Measurements from ENCODE around the gene RARRES1.

Gene RARRES1

GRCh38 chr3:158731938-158732855 lies at the start of gene RARRES1:
Gene RARRES1 (minus strand): TSS chr3:158732457. CDS start chr3:158732415, 42 bp downstream.
- DNase-seq: peak; percentile 10

- no peak for DNase-seq
Observed at GRCh38 chr3:158781849-158782248, 49.6 kb upstream of the RARRES1 start.

GRCh38 chr3:158781191-158781590 lies 48.9 kb upstream of the RARRES1 start:
- no peak for DNase-seq

GRCh38 chr3:158780766-158781165 lies 48.5 kb upstream of the RARRES1 start:
- DNase-seq: no peak

- no peak for DNase-seq
Observed at GRCh38 chr3:158777161-158777873, 45.1 kb upstream of the RARRES1 start.

GRCh38 chr3:158776531-158776930 lies 44.3 kb upstream of the RARRES1 start:
- no peak for DNase-seq

- no peak for DNase-seq
Observed at GRCh38 chr3:158775426-158776410, 43.5 kb upstream of the RARRES1 start.

GRCh38 chr3:158774965-158775364 lies 42.7 kb upstream of the RARRES1 start:
- DNase-seq: no peak

- no peak for DNase-seq
Observed at GRCh38 chr3:158773845-158774830, 41.9 kb upstream of the RARRES1 start.

GRCh38 chr3:158773166-158773565 lies 40.9 kb upstream of the RARRES1 start:
- DNase-seq: no peak

- no peak for DNase-seq
Observed at GRCh38 chr3:158771982-158772381, 39.7 kb upstream of the RARRES1 start.

- DNase-seq: no peak
Observed at GRCh38 chr3:158771577-158771976, 39.3 kb upstream of the RARRES1 start.

- DNase-seq: no peak
Observed at GRCh38 chr3:158770741-158771350, 38.6 kb upstream of the RARRES1 start.

GRCh38 chr3:158769952-158770740 lies 37.9 kb upstream of the RARRES1 start:
- no peak for DNase-seq

GRCh38 chr3:158769549-158769948 lies 37.3 kb upstream of the RARRES1 start:
- no peak for DNase-seq

GRCh38 chr3:158768881-158769543 lies 36.8 kb upstream of the RARRES1 start:
- no peak for DNase-seq

- no peak for DNase-seq
Observed at GRCh38 chr3:158768361-158768787, 36.1 kb upstream of the RARRES1 start.

GRCh38 chr3:158766364-158766763 lies 34.1 kb upstream of the RARRES1 start:
- no peak for DNase-seq

GRCh38 chr3:158765518-158766205 lies 33.4 kb upstream of the RARRES1 start:
- no peak for DNase-seq

All from NCI-H1092 (cell line).